Neural cell (in vitro differentiated cells): ENCODE data around the gene DNAAF5. TPM values are rescaled to one million over a fixed set of nuclear protein-coding genes. Genes with fewer than 3 reads are reported as not detected.

ENCODE experiments used
- H2AFZ ChIP-seq: fragments of 200-600, 300-800 bp; sonication (generic), shearing (Covaris generic); 2 replicates; pipeline ENCODE4 v1.6.0; 2014; ENCODE audit warnings: low read depth, mild to moderate bottlenecking, antibody characterized with exemption, low read length, moderate library complexity
- H3F3A ChIP-seq: fragments of 200-600 bp; shearing (Covaris generic); 2 replicates; pipeline ENCODE4 v1.6.1; 2016; ENCODE audit warnings: mild to moderate bottlenecking, moderate library complexity, mixed read lengths, antibody characterized with exemption, low read length; ENCODE audit not compliant: insufficient read depth, poor library complexity, severe bottlenecking
- H3K27ac ChIP-seq: fragments of 200-600, 300-800 bp; sonication (generic), shearing (Covaris generic); 2 replicates; pipeline ENCODE4 v1.5.1; 2014; ENCODE audit warnings: mild to moderate bottlenecking, low read length, moderate library complexity
- H3K27me3 ChIP-seq: fragments of 300-800, 200-600 bp; sonication (generic), shearing (Covaris generic); 2 replicates; pipeline ENCODE4 v1.6.0; 2014; ENCODE audit warnings: mild to moderate bottlenecking, low read depth, low read length, moderate library complexity; ENCODE audit not compliant: insufficient read depth
- H3K36me3 ChIP-seq: fragments of 300-800, 200-600 bp; sonication (generic), shearing (Covaris generic); 2 replicates; pipeline ENCODE4 v1.5.1; 2014; ENCODE audit warnings: mild to moderate bottlenecking, antibody characterized with exemption, low read length, moderate library complexity; ENCODE audit not compliant: insufficient read depth
- H3K4me2 ChIP-seq: fragments of 300-800, 200-600 bp; sonication (generic), shearing (Covaris generic); 2 replicates; pipeline ENCODE4 v1.6.0; 2014; ENCODE audit warnings: mild to moderate bottlenecking, low read length
- H3K4me3 ChIP-seq: fragments of 300-800, 200-600 bp; sonication (generic), shearing (Covaris generic); 2 replicates; pipeline ENCODE4 v1.5.1; 2014; ENCODE audit warnings: mild to moderate bottlenecking, low read length, moderate library complexity
- H3K79me2 ChIP-seq: fragments of 200-600 bp; shearing (Covaris generic); replicated peaks from 2 replicates; pipeline ENCODE4 v1.6.0; 2014; ENCODE audit warnings: mild to moderate bottlenecking, low read length, moderate library complexity; ENCODE audit not compliant: insufficient read depth
- H3K9ac ChIP-seq: fragments of 300-800, 200-600 bp; sonication (generic), shearing (Covaris generic); 2 replicates; pipeline ENCODE4 v1.6.1; 2016; ENCODE audit warnings: mild to moderate bottlenecking, low read length, mixed read lengths
- H3K9me2 ChIP-seq: fragments of 200-600 bp; shearing (Covaris generic); 2 replicates; pipeline ENCODE4 v1.6.1; 2016; ENCODE audit warnings: mild to moderate bottlenecking, low read length, mixed read lengths; ENCODE audit not compliant: insufficient read depth
- H3K9me3 ChIP-seq: fragments of 200-600, 300-800 bp; sonication (generic), shearing (Covaris generic); 2 replicates; pipeline ENCODE4 v1.6.1; 2016; ENCODE audit warnings: mild to moderate bottlenecking, mixed run types, low read length, moderate library complexity, mixed read lengths
- H4K20me1 ChIP-seq: fragments of 200-600 bp; shearing (Covaris generic); 2 replicates; pipeline ENCODE4 v1.6.1; 2016; ENCODE audit warnings: mild to moderate bottlenecking, mixed run types; ENCODE audit not compliant: insufficient read depth
- CTCF ChIP-seq: fragments of 450-650 bp; IDR thresholded peaks from 2 replicates; pipeline ENCODE4 v1.5.1; 2014; ENCODE audit warnings: antibody characterized with exemption, mild to moderate bottlenecking, moderate library complexity; ENCODE audit not compliant: poor library complexity, severe bottlenecking
- EP300 ChIP-seq: fragments of 450-650 bp; conservative IDR thresholded peaks from 2 replicates; pipeline ENCODE4 v1.6.1; 2014; ENCODE audit warnings: antibody characterized with exemption, mild to moderate bottlenecking, moderate library complexity; ENCODE audit not compliant: poor library complexity, severe bottlenecking
- EZH2 ChIP-seq: fragments of 200-600, 300-800 bp; shearing (Covaris generic), sonication (generic); IDR thresholded peaks from 2 replicates; pipeline ENCODE4 v1.6.1; 2014; ENCODE audit warnings: antibody characterized with exemption, low read length, borderline replicate concordance, mild to moderate bottlenecking; ENCODE audit not compliant: insufficient read depth, poor library complexity, severe bottlenecking
- MXI1 ChIP-seq: fragments of 450-650 bp; conservative IDR thresholded peaks from 2 replicates; pipeline ENCODE4 v1.6.1; 2014; ENCODE audit warnings: antibody characterized with exemption, mild to moderate bottlenecking; ENCODE audit not compliant: poor library complexity, severe bottlenecking
- POLR2AphosphoS5 ChIP-seq: IDR thresholded peaks from 2 replicates; pipeline ENCODE4 v1.6.1; 2012
- RAD21 ChIP-seq: fragments of 450-650 bp; conservative IDR thresholded peaks from 2 replicates; pipeline ENCODE4 v1.6.1; 2014; ENCODE audit warnings: antibody characterized with exemption, mild to moderate bottlenecking, moderate library complexity
- REST ChIP-seq: IDR thresholded peaks from 2 replicates; pipeline ENCODE4 v1.6.1; 2012; ENCODE audit warnings: borderline replicate concordance
- SMC3 ChIP-seq: fragments of 450-650 bp; conservative IDR thresholded peaks from 2 replicates; pipeline ENCODE4 v1.6.1; 2014; ENCODE audit warnings: antibody characterized with exemption, mild to moderate bottlenecking, moderate library complexity; ENCODE audit not compliant: poor library complexity
- TAF1 ChIP-seq: IDR thresholded peaks from 2 replicates; pipeline ENCODE4 v1.6.1; 2012; ENCODE audit warnings: low read depth
- polyA plus RNA-seq: library from polyadenylated mRNA; depleted of rRNA; stranded (reverse); fragments of >200 nt; gene quantifications from 2 replicates; pipeline ENCODE4 v1.2.3, GENCODE V29; 2014

Gene DNAAF5
- polyA plus RNA-seq, 1 donor from 2014 or later = 5.3 TPM

- H4K20me1 ChIP-seq = no peaks in the 10 kb centered on the region
- peaks cover 41% of the 10 kb centered on the region for H3K79me2 ChIP-seq
Measured at GRCh38 chr7:734808-735207, 8.3 kb downstream of the DNAAF5 start.

GRCh38 chr7:738241-738640 is 11.7 kb downstream of the DNAAF5 start:
- Histone ChIP-seq H4K20me1 (no peaks in the 10 kb centered on the region), H3K27ac (no peak overlapping the region)
- TF ChIP-seq MXI1 (no peak), CTCF (no peak), TAF1 (no peak), REST (no peak), SMC3 (no peak), EP300 (no peak)

More at GRCh38 chr7:734808-735207, 8.3 kb downstream of the DNAAF5 start:
- H3K4me3 ChIP-seq = no peak overlapping the region
- H2AFZ ChIP-seq = no peak overlapping the region
- no peak overlapping the region for H3K4me2 ChIP-seq
- H3K36me3 ChIP-seq = peaks cover 13% of the 10 kb centered on the region
- no peaks in the 10 kb centered on the region for H3F3A ChIP-seq
- no peaks in the 10 kb centered on the region for H3K9me2 ChIP-seq
- no peak overlapping the region for H3K27ac ChIP-seq
- peaks cover 11% of the 10 kb centered on the region for H3K9me3 ChIP-seq
- H3K9ac ChIP-seq = no peak overlapping the region
- no peaks in the 10 kb centered on the region for H3K27me3 ChIP-seq
- TF ChIP-seq TAF1 = no peak
- TF ChIP-seq EP300 = no peak
- no peak for TF ChIP-seq MXI1
- no peak for TF ChIP-seq SMC3
- no peak for TF ChIP-seq REST
- TF ChIP-seq POLR2AphosphoS5 = no peak
- TF ChIP-seq EZH2 = no peak
- no peak for TF ChIP-seq CTCF
- no peak for TF ChIP-seq RAD21

More at GRCh38 chr7:738241-738640, 11.7 kb downstream of the DNAAF5 start:
- peaks cover 5% of the 10 kb centered on the region for H3K36me3 ChIP-seq
- H2AFZ ChIP-seq = no peak overlapping the region
- no peak overlapping the region for H3K4me3 ChIP-seq
- H3K27me3 ChIP-seq = no peaks in the 10 kb centered on the region
- no peaks in the 10 kb centered on the region for H3F3A ChIP-seq
- H3K9ac ChIP-seq = no peak overlapping the region
- H3K9me2 ChIP-seq = no peaks in the 10 kb centered on the region
- no peak overlapping the region for H3K4me2 ChIP-seq
- H3K9me3 ChIP-seq = peaks cover 11% of the 10 kb centered on the region
- peaks cover 33% of the 10 kb centered on the region for H3K79me2 ChIP-seq
